ENCODE data around the gene PRAME. TPM values are rescaled to one million over a fixed set of nuclear protein-coding genes. Genes with fewer than 3 reads are reported as not detected.
"Not testable (repeated sequence)": the region's sequence is repeated elsewhere in the genome, so short reads cannot be mapped to it uniquely, and the experiment has no call there.

PRAME gene
- total RNA-seq, 1 donor from 2014 or later, result 1.9 TPM

- Mint-ChIP-seq H3K4me3 (ENCODE audit: unreplicated experiment) (no peak overlapping the region), H3K9me3 (ENCODE audit: unreplicated experiment) (peaks cover 3% of the 10 kb centered on the region), H3K4me1 (ENCODE audit: low read depth, unreplicated experiment) (no peaks in the 10 kb centered on the region), H3K27me3 (ENCODE audit: unreplicated experiment) (peaks cover 5% of the 10 kb centered on the region), H3K27ac (ENCODE audit: unreplicated experiment) (no peak overlapping the region), H3K36me3 (ENCODE audit: unreplicated experiment) (peaks cover 5% of the 10 kb centered on the region)
- TF ChIP-seq, protein P1, sequence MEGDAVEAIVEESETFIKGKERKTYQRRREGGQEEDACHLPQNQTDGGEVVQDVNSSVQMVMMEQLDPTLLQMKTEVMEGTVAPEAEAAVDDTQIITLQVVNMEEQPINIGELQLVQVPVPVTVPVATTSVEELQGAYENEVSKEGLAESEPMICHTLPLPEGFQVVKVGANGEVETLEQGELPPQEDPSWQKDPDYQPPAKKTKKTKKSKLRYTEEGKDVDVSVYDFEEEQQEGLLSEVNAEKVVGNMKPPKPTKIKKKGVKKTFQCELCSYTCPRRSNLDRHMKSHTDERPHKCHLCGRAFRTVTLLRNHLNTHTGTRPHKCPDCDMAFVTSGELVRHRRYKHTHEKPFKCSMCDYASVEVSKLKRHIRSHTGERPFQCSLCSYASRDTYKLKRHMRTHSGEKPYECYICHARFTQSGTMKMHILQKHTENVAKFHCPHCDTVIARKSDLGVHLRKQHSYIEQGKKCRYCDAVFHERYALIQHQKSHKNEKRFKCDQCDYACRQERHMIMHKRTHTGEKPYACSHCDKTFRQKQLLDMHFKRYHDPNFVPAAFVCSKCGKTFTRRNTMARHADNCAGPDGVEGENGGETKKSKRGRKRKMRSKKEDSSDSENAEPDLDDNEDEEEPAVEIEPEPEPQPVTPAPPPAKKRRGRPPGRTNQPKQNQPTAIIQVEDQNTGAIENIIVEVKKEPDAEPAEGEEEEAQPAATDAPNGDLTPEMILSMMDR (IDR thresholded peaks at IDR 0.05; ENCODE audit: partially characterized antibody, unreplicated experiment), result no peak
- DNase-seq, result no peak
Observed at GRCh38 chr22:22535662-22536061, 23.4 kb downstream of the PRAME start.

DNA sequence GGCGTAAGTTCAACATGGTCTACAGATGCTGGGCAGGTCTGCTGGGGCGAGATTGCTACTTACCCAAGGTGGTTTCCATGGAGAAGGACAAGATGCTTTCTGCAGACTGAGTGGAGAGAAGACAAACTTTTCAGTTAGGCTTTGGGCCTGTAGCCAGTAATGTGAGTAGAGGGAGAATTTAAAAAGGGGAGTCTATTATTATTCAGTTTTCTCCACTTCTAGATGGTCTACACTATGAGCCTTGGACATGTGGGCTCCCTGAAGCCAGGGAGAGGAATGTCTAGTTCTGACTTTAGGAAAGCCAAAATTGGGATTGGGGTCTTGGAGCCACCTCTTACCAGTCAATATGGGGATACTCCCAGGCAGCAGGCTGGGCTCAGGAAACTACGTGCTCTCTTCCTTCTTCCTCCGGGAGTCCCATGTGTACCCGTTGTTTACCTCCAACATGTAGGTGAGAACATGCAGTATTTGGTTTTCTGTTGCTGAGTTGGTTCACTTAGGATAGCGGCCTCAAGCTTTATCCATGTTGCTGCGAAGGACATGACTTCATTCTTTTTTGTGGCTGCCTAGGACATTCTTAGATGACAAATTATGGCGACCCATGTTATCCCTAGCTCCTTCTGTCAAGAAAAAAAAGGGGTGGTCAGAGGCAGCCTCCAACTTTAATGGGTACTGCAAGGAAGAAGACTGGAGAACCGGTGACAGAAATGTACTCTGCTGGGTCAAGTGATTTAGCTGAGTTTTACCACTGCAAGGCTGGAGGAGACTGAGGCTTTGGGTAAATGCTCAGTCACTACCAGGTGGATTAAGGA lies 24.3 kb downstream of the PRAME start:
- no peak overlapping the region for H3K4me3 Mint-ChIP-seq (ENCODE audit: unreplicated experiment)
- peaks cover 3% of the 10 kb centered on the region for H3K9me3 Mint-ChIP-seq (ENCODE audit: unreplicated experiment)
- DNase-seq, result no peak
- H3K27me3 Mint-ChIP-seq (ENCODE audit: unreplicated experiment), result peaks cover 5% of the 10 kb centered on the region
- H3K4me1 Mint-ChIP-seq (ENCODE audit: low read depth, unreplicated experiment), result no peaks in the 10 kb centered on the region
- TF ChIP-seq, protein P1 (IDR thresholded peaks at IDR 0.05; ENCODE audit: partially characterized antibody, unreplicated experiment), result no peak
- peaks cover 5% of the 10 kb centered on the region for H3K36me3 Mint-ChIP-seq (ENCODE audit: unreplicated experiment)
- H3K27ac Mint-ChIP-seq (ENCODE audit: unreplicated experiment), result no peak overlapping the region

DNA sequence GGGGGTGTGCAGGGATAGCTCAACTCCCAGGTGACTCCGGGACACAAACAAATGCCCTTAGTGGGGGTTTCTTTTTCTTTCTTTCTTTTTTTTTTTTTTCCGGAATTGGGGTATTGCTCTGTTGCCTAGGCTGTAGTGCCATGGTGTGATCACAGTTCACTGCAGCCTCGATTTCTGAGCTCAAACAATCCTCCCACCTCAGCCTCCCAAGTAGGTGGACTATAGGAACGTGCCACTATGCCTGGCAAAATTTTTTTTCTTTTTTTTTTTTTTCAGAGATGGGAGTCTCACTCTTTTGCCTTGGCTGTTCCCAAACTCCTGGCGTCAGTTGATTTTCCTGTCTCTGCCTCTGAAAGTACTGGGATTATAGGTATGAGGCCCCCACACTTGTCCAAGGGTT lies 25.2 kb downstream of the PRAME start:
- peaks cover 1% of the 10 kb centered on the region for H3K9me3 Mint-ChIP-seq (ENCODE audit: unreplicated experiment)
- DNase-seq, result no peak
- H3K4me1 Mint-ChIP-seq (ENCODE audit: low read depth, unreplicated experiment), result no peaks in the 10 kb centered on the region
- TF ChIP-seq, protein P1 (IDR thresholded peaks at IDR 0.05; ENCODE audit: partially characterized antibody, unreplicated experiment), result no peak
- H3K4me3 Mint-ChIP-seq (ENCODE audit: unreplicated experiment), result no peak overlapping the region
- no peak overlapping the region for H3K27ac Mint-ChIP-seq (ENCODE audit: unreplicated experiment)
- H3K36me3 Mint-ChIP-seq (ENCODE audit: unreplicated experiment), result peaks cover 5% of the 10 kb centered on the region
- peaks cover 5% of the 10 kb centered on the region for H3K27me3 Mint-ChIP-seq (ENCODE audit: unreplicated experiment)

DNA sequence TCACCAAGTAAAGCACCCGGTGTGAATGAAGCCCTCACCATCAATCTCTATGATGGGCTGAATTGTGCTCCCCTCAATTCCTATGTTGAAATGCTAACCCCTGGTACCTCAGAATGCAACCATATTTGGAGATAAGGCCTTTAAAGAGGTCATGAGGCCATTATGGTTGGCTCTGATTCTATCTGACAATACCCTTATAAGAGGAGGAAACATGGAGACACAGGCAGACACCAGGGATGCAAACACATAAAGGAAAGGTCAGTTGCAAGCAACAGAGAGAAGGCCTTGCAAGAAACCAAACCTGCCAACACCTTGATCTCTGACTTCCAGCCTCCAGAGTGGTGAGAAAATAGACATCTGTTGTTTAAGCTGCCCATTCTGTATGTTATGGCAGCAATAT lies 25.6 kb downstream of the PRAME start:
- no peaks in the 10 kb centered on the region for H3K4me1 Mint-ChIP-seq (ENCODE audit: low read depth, unreplicated experiment)
- peaks cover 1% of the 10 kb centered on the region for H3K9me3 Mint-ChIP-seq (ENCODE audit: unreplicated experiment)
- peaks cover 2% of the 10 kb centered on the region for H3K27me3 Mint-ChIP-seq (ENCODE audit: unreplicated experiment)
- no peak for DNase-seq
- TF ChIP-seq, protein P1 (IDR thresholded peaks at IDR 0.05; ENCODE audit: partially characterized antibody, unreplicated experiment), result no peak
- no peak overlapping the region for H3K27ac Mint-ChIP-seq (ENCODE audit: unreplicated experiment)
- peaks cover 5% of the 10 kb centered on the region for H3K36me3 Mint-ChIP-seq (ENCODE audit: unreplicated experiment)
- H3K4me3 Mint-ChIP-seq (ENCODE audit: unreplicated experiment), result no peak overlapping the region

- H3K27ac Mint-ChIP-seq (ENCODE audit: unreplicated experiment); DNase-seq; H3K36me3 Mint-ChIP-seq (ENCODE audit: unreplicated experiment); H3K27me3 Mint-ChIP-seq (ENCODE audit: unreplicated experiment); H3K9me3 Mint-ChIP-seq (ENCODE audit: unreplicated experiment); H3K4me3 Mint-ChIP-seq (ENCODE audit: unreplicated experiment); H3K4me1 Mint-ChIP-seq (ENCODE audit: low read depth, unreplicated experiment): not testable (repeated sequence)
Observed at GRCh38 chr22:22532547-22533071, 26.5 kb downstream of the PRAME start.
